Mucosa of descending colon (tissue), 3 donors: ENCODE results near the gene WDR55. TPM values are rescaled to one million over a fixed set of nuclear protein-coding genes. Genes with fewer than 3 reads are reported as not detected.

ENCODE experiments used
- ATAC-seq: fragments of 200-7000 bp; cut with Tn5 transposase; one replicate; pipeline ENCODE4 v1.9.1; 2020; ENCODE audit warnings: mild to moderate bottlenecking, moderate library complexity
- DNase-seq, 3 donors: peaks; one replicate each; pipeline ENCODE4 v3.0.0-alpha.2; 2020
- H3K36me3 ChIP-seq: fragments of 200-600 bp; one replicate; pipeline ENCODE4 v1.8.0; 2021; ENCODE audit warnings: low read depth, mild to moderate bottlenecking
- H3K4me1 ChIP-seq: fragments of 200-600 bp; one replicate; pipeline ENCODE4 v1.8.0; 2021; ENCODE audit warnings: low read depth, mild to moderate bottlenecking
- H3K4me3 ChIP-seq: fragments of 200-600 bp; one replicate; pipeline ENCODE4 v1.8.0; 2021; ENCODE audit warnings: mild to moderate bottlenecking
- H3K9me3 ChIP-seq: fragments of 200-600 bp; one replicate; pipeline ENCODE4 v1.8.0; 2021; ENCODE audit warnings: mild to moderate bottlenecking
- intact Hi-C, 2 donors: fragments of 100-400 bp; cut with DNase I in 1 of 2; cut with micrococcal nuclease in 1 of 2; formaldehyde crosslinking; loops; one replicate each; pipeline versions ENCODE4 v1.11.0 to v1.11.1; 2022; cut with DNase I, micrococcal nuclease
- total RNA-seq, 3 donors: library from RNA; stranded (reverse); fragmentation: NEBNext Ultra II Directional in 2 of 3; extraction: Animal tissue kit (Norgen Biotek cat#: 25700) in 2 of 3; gene quantifications; one replicate each; pipeline versions ENCODE4 v1.2.1 to v1.2.4, GENCODE V29; 2021 to 2023
- TF ChIP-seq, protein P1 (sequence below): fragments of 200-600 bp; IDR thresholded peaks from one replicate; pipeline ENCODE4 v1.8.0; 2022; ENCODE audit warnings: antibody characterized with exemption, mild to moderate bottlenecking
- donor health status: DM: no; HTN: no; CAD: no; lungs with moderate emphysema.
- donor health status: DM: no; HTN: no; CAD: no.
- donor health status: DM: no; HTN: yes; CAD: no.

Gene WDR55
- total RNA-seq, 3 donors from 2014 or later = 32.3 to 42.3 (median 42.2) TPM

DNA sequence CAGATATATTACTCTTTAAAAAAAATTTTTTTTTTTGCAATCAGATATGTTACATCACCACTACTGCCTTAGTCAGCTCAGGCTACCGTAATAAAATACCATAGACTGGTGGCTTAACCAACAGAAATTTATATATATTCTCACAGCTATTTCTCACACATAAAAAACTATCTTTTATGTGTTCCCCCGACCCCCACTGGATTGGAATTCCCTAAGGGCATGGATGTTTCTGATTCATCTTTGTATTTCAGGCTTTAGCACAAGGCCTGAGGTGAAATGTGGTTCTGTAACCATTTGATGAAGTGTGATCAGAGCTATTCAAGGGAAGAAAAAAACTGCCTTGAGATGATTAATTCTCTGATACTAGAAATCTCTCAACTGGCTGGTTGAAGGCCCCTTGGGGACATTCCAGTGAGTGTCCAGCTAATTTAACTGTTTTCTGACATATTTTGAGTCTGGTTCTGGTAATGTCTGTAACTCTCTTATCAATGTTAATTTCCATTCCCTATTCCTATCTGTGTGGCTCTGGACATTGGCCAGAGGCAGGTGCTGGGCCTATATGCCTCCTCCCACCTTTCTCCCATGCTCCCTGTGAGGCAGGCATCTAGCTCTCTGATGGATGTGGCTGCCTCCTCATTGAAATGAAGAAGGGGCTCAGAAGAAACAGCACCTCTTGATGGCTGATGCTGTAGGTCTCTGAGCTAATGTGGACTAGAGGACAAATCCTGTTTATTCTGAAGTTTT lies 34.2 kb upstream of the WDR55 start:
- TF ChIP-seq, protein P1, sequence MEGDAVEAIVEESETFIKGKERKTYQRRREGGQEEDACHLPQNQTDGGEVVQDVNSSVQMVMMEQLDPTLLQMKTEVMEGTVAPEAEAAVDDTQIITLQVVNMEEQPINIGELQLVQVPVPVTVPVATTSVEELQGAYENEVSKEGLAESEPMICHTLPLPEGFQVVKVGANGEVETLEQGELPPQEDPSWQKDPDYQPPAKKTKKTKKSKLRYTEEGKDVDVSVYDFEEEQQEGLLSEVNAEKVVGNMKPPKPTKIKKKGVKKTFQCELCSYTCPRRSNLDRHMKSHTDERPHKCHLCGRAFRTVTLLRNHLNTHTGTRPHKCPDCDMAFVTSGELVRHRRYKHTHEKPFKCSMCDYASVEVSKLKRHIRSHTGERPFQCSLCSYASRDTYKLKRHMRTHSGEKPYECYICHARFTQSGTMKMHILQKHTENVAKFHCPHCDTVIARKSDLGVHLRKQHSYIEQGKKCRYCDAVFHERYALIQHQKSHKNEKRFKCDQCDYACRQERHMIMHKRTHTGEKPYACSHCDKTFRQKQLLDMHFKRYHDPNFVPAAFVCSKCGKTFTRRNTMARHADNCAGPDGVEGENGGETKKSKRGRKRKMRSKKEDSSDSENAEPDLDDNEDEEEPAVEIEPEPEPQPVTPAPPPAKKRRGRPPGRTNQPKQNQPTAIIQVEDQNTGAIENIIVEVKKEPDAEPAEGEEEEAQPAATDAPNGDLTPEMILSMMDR = no peak
- no peak overlapping the region for H3K4me3 ChIP-seq
- intact Hi-C loops = loop anchor here (5.0 to 10.0 kb wide), 3 partner anchors 53 to 86 kb away; partner anchors contain the start of genes APBB3 (in 1 of the 2), EIF4EBP3 (in 1 of the 2) and SLC35A4 (in 1 of the 2)

DNA sequence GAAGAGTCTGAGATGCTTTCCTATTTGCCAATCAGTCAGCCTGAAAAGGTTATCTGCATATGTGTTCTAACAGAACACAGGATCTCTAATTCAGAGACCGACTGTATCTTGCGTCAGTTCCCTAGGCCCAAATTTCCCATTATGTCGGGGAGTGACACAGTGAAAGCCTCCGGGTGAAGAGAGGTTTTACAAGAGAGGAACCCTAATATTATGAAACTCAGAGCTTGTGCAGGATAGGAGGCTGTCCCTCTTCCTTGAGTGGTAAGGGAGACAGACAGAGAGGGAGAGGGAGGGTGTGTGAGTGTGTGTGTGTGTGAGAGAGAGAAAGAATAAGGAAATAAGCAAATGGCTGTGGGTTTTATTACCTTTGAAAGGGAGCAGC lies 33.7 kb upstream of the WDR55 start:
- ATAC-seq = peak; percentile 34
- peaks cover 4% of the 10 kb centered on the region for H3K9me3 ChIP-seq

More for the DNA sequence above, 34.2 kb upstream of the WDR55 start:
- DNase-seq = no peak
- Histone ChIP-seq H3K4me1 (peaks cover 12% of the 10 kb centered on the region), H3K9me3 (peaks cover 4% of the 10 kb centered on the region), H3K36me3 (no peaks in the 10 kb centered on the region)
- no peak for ATAC-seq

DNA sequence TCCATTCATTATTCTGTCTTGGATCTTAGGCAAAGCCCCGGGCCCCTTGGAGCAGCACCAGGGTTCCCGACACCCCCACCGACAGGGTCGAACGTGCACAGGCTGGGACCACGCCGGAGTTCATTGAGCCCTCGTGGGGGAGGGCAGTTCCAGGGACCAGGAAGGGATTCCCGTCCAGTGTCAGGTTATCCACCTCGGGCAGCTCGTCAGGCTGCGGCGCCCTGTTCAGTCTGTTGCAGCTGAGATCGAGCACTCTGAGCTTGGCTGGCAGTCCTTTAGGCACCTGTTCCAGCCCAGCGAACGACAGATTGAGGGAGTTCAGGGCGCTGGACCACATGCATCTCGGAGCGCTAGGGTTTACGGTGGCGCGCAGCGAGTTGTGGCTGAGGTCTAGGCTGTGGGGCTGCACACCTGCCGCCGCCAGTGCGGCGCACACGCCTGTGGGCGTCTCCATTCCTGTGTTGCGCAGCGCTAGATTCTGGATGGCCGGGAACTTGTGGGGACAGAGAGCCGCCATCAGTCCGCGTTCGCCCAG lies 32.8 kb upstream of the WDR55 start:
- DNase-seq (no peak), ATAC-seq (peak; percentile 72)
- Histone ChIP-seq H3K4me1 (peaks cover 12% of the 10 kb centered on the region), H3K4me3 (peak overlapping the region; percentile 27), H3K36me3 (no peaks in the 10 kb centered on the region), H3K9me3 (peaks cover 4% of the 10 kb centered on the region)
- TF ChIP-seq, protein P1 = no peak
- intact Hi-C loops = loop anchor here (5.0 to 10.0 kb wide), 3 partner anchors 55 to 87 kb away; partner anchors contain the start of genes APBB3 (in 1 of the 2), EIF4EBP3 (in 1 of the 2) and SLC35A4 (in 1 of the 2)

More for the DNA sequence above, 33.7 kb upstream of the WDR55 start:
- Histone ChIP-seq H3K36me3 (no peaks in the 10 kb centered on the region), H3K4me3 (no peak overlapping the region), H3K4me1 (peaks cover 12% of the 10 kb centered on the region)
- DNase-seq = peak in 1 of 3 donors; percentile 44
- intact Hi-C loops = loop anchor here (5.0 to 10.0 kb wide), 3 partner anchors 54 to 86 kb away; partner anchors contain the start of genes APBB3 (in 1 of the 2), EIF4EBP3 (in 1 of the 2) and SLC35A4 (in 1 of the 2)
- TF ChIP-seq, protein P1 = no peak

DNA sequence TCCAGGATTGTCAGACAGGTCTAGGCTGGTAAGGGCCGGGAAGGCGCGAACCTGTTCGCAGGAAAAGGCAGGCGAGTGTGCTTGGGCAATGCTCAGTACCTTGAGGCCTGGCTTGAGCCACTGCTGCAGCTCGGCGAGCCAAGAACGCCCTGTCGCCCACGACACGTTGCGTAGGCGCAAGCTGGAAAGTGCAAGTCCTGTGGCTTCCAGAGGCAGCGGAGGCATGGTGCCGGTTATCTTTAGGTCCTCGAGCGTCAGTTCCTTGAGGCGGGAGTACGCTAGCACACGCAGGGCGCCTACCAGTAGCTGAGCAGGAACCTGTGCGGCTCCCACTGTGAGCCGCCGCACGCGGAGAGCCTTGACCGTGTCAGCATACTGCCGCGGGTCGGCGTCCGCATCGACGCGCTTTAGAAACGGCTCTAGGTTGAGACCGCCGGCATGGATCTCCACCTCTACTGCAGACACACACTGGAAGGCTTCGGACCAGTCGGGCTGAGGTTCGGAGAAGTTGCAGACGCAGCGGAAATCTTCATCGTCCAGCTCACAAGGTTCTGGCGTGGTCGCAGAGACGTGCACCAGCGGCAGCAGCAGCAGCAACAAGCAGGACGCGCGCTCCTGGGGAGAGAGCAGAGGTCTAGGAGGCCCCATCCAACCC lies 32.2 kb upstream of the WDR55 start:
- Histone ChIP-seq H3K36me3 (no peaks in the 10 kb centered on the region), H3K4me1 (peaks cover 12% of the 10 kb centered on the region), H3K9me3 (peaks cover 4% of the 10 kb centered on the region), H3K4me3 (peak overlapping the region; percentile 27)
- DNase-seq (peak; percentile 64 to 77 (median 77)), ATAC-seq (peak; percentile 68)
- intact Hi-C loops = loop anchor here (5.0 to 10.0 kb wide), 3 partner anchors 55 to 88 kb away; partner anchors contain the start of genes APBB3 (in 1 of the 2), EIF4EBP3 (in 1 of the 2) and SLC35A4 (in 1 of the 2)
- TF ChIP-seq, protein P1 = no peak

DNA sequence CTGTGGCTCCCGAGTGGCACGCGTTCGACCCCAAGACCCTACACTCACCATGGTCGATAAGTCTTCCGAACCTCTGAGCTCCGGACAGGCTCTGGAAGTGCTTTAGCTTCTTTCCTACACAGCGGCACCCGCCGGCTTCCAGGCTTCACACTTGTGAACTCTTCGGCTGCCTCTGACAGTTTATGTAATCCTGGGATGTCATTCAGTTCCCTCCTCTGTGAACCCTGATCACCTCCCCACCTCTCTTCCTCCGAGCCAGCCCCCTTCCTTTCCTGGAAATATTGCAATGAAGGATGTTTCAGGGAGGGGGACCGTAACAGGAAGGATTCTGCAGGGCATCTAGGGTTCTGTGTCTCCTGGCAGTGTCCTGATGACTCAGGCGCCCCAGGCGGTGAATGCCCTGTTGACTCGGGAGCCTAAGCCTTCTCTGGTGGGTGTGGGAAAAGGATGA lies 31.7 kb upstream of the WDR55 start, which contains the start of gene CD14:
Gene CD14, minus strand, starts transcription at position 155 of the 451 bp plus-strand sequence. Its CDS starts 104 bp downstream, at position 51.
- intact Hi-C loops = loop anchor here (5.0 to 10.0 kb wide), 3 partner anchors 56 to 88 kb away; partner anchors contain the start of genes APBB3 (in 1 of the 2), EIF4EBP3 (in 1 of the 2) and SLC35A4 (in 1 of the 2)
- DNase-seq (peak; percentile 71 to 76 (median 73)), ATAC-seq (peak; percentile 59)
- Histone ChIP-seq H3K9me3 (peaks cover 4% of the 10 kb centered on the region), H3K4me3 (peak within 1 kb of the TSS; percentile 27), H3K4me1 (peaks cover 12% of the 10 kb centered on the region), H3K36me3 (no peaks in the 10 kb centered on the region)
- TF ChIP-seq, protein P1 = no peak
